ENCODE data around the gene CAB39.

Gene CAB39

GRCh38 chr2:230758566-230759480, 46.2 kb downstream of the CAB39 start:
- no peak for DNase-seq

- DNase-seq, result no peak
These were observed 47.0 kb downstream of the CAB39 start for GRCh38 chr2:230759481-230760167.

GRCh38 chr2:230761704-230762103, 49.1 kb downstream of the CAB39 start:
- no peak for DNase-seq

- DNase-seq, result no peak
These were observed 49.8 kb downstream of the CAB39 start for GRCh38 chr2:230762317-230762896.

- DNase-seq, result no peak
These were observed 51.7 kb downstream of the CAB39 start for GRCh38 chr2:230764346-230764745.

DNA sequence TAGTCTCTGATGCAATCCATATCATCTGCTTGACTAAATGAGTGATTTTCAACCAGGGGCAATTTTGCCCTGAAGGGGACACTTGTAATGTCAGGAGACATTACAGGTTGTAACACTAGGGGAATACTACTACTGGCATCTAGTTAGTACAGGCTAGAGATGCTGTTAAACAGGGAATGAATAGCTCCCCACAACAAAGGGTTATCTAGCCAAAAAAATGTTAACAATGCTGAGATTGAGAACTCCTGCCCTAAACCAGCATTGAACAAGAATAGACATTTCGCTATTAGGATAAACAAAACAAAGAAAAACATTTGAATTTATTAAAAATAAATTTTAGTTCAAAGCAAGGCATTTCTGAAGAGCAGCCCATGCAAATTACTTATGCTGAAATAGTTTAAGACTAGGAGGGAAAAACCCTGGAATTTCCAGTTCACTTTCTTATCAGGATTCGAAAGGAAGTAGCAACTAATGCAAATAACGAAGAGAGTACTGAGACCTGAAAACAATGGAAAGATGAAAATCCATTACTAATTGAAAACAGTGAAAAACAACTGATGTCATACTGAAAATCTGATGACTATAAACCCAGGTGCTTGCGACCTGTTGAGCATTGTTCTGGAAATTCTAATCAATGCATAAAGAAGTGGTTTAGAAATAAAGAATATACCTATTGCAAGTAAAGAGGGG, 53.1 kb downstream of the CAB39 start:
- DNase-seq, result no peak

GRCh38 chr2:230767862-230768388, 55.3 kb downstream of the CAB39 start:
- no peak for DNase-seq

DNA sequence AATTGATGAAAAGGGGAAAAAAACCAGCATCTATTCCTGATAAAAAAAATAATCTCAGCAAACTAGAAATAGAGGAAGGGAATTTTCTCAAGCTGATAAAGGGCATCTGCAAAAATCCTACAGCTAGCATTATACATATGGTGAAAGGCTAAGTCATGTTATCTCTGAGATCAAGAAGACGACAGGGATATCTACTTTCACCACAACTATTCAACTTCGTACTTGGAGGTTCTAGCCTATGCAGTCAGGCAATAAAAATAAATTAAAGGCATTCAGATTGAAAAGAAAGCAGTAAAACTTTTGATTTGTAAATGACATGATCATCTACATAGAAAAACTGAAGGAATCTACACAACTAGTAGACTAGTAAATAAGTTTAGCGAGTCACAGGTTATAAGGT, 58.2 kb downstream of the CAB39 start:
- no peak for DNase-seq

GRCh38 chr2:230772156-230772555, 59.5 kb downstream of the CAB39 start:
- DNase-seq, result no peak

DNA sequence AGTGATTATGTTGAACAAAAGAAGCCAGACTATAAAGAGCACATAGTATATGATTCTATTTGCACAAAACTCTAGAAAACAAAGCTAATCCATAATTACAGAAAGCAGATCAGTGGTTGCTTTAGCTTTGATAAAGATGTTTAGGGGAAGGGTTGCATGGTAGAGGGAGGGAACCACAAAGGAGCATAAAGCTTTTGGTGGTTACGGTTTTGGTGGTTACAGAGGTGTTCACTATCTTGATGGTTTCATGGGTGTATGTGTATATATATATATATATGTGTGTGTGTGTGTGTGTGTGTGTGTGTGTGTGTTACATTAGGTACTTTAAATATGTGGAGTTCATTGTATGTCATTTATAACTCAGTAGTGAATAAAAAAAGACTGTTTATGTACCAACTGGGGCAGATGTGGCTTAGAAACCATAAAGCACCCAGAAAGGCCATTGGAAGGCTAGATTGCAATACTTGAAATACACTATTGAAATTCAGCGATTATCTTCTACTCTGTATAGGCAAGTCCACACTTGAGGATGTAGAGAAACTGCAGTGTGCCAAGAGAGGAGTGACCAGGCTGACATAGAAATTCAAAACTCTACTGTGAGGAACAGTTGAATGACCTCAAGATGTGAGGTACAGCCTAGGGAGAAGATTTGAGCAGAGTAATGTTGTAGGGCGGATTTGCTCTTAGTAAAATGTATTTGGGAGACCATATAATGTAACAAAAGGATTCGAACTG, 60.6 kb downstream of the CAB39 start:
- DNase-seq, result no peak

GRCh38 chr2:230774348-230774951, 61.8 kb downstream of the CAB39 start:
- no peak for DNase-seq

GRCh38 chr2:230775737-230776136, 63.1 kb downstream of the CAB39 start:
- no peak for DNase-seq

- no peak for DNase-seq
These were observed 65.1 kb downstream of the CAB39 start for GRCh38 chr2:230777721-230778120.

DNA sequence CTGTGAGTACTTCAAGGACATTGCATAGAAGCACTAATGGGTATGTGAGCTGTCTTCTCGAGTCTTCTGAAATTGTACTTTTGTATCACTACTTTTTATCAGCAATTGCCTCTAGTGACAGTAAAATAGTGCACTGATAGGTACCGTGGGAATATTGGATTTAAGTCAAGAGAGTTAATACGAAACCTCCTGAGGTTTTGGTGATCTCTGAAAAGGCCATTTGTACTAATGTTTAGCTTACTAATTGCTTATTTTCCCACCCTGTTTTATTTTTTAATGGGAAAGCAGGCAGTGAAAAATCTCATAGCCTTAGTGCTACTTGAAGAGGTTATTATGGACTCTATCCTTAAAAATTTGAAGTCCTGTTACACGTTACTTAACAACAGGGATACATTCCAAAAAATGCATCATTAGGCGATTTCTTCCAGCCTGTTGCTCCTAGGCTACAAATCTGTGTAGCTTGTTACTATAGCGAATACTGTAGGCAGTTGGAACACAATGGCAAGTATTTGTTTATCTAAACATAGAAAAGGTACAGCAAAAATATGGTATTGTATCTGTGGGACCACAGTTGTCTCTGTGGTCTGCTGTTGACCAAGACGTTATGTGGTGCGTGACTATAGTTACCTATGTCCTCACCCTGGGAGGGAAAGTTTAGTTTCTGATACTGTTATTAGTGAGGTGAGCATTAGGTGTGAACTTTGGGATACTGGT, 65.9 kb downstream of the CAB39 start:
- DNase-seq, result no peak

GRCh38 chr2:230779126-230779525, 66.5 kb downstream of the CAB39 start:
- DNase-seq, result no peak

- DNase-seq, result no peak
These were observed 67.0 kb downstream of the CAB39 start for GRCh38 chr2:230779607-230780006.

GRCh38 chr2:230781130-230781797, 68.6 kb downstream of the CAB39 start:
- no peak for DNase-seq

- DNase-seq, result no peak
These were observed 70.5 kb downstream of the CAB39 start for GRCh38 chr2:230783101-230783500.

DNA sequence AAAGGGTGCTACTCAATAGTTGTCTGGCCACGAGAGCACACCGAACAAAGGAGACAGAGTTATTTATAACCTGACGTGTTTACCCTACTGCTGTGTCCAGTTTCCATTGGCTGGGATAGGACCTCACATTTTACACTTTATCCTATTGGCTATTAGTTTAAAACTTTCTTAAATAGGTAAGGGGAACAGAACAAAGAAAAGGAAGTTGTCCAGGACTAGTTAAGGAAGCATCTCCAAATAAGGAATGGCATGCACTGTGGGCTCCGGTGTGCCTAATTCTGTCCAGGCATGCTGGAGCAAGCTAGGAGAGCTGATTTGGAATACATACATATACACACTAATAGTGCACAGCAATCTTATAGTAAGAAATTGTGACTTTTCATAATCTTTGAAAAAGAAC, 72.2 kb downstream of the CAB39 start:
- no peak for DNase-seq

DNA sequence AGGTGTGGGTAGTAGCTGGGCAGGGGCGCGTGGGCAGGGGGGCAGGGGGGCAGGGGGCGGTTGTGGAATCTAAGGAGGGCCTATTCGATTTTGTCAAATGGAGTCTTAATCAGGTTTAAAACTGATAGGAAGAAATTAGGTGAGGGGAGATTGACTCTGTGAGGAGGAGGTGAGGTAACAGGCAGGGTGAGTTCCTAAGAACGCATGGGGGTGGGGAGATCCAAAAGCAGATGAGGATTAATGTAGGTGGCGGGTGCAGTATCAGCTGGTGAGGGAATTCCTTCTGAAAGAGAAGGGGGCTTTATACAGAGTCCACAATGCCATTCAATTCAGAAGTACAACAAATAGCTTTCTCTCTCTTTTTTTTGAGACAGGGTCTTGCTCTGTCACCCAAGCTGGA, 72.7 kb downstream of the CAB39 start:
- DNase-seq, result no peak

Measured in C1 segment of cervical spinal cord (tissue), 14 donors.